IPS-18c (cell line): ENCODE data around the gene SEMA5A.
"Not testable (repeated sequence)": the region's sequence is repeated elsewhere in the genome, so short reads cannot be mapped to it uniquely, and the experiment has no call there.

Source experiments
- H3K4me3 ChIP-seq: 2 replicates; pipeline ENCODE4 v1.7.0; 2013; ENCODE audit warnings: low read depth, mild to moderate bottlenecking, low read length, moderate library complexity; ENCODE audit not compliant: insufficient read depth
- H3K9me3 ChIP-seq: one replicate; pipeline ENCODE4 v1.6.1; 2013; ENCODE audit warnings: mild to moderate bottlenecking, low read length, moderate library complexity; ENCODE audit not compliant: control insufficient read depth, insufficient read depth

SEMA5A gene

DNA sequence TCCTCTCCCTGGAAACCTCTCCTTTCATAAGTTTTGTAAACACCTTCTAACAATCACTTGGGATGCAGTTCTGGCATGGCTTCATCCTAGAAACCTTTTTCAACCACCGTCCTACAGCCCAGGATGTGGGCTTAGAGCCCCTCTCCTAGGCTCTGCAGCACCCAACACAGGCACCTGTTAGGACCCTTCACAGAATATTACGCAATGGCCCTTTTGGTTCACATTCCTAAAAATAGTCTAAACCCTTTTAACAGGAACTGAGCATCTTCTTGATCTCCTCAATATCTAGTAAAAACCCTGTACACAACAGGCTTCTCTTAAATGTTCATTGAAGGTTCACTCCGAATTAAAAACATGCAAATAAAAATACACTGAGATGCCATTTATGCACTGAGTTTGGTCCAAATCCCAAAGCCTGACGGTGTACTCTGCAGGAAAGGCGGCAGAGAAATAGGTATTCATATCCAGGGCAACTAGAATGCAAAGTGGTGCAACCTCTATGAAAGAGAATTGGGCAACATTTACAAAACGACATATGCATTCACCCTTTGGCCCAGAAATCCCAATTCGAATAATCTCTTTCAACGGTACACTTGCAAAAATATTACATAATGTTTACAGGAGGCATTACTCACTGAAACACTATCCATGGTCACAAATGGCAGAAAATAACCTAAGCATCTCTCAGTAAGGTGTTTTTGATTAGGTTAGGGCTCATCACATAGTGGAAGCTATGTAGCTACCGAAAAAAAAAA lies 169.3 kb downstream of the SEMA5A start:
- Histone ChIP-seq H3K9me3 (no peaks in the 10 kb centered on the region), H3K4me3 (no peak overlapping the region)

DNA sequence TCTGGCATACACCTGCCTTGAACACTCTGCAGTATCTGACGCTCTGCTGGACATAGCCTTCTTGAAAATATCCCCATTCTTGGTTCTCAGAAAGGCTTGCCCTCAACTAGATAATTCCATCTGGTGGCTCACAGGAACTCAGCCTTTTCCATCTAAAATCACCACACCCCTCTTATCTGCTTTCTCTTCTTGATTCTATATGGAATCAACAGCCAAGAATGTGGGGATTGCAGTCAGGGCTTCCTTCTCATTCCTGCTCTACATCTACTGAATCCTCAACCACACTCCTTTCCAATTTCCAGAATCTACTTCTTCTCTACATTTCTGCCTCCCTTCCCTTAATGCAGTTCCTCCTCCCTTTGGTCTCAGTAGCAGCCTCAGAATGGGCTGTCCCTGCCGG lies 170.1 kb downstream of the SEMA5A start:
- no peaks in the 10 kb centered on the region for H3K9me3 ChIP-seq
- H3K4me3 ChIP-seq, result no peak overlapping the region

GRCh38 chr5:9374025-9374424 lies 171.8 kb downstream of the SEMA5A start:
- H3K9me3 ChIP-seq, result no peaks in the 10 kb centered on the region
- no peak overlapping the region for H3K4me3 ChIP-seq

DNA sequence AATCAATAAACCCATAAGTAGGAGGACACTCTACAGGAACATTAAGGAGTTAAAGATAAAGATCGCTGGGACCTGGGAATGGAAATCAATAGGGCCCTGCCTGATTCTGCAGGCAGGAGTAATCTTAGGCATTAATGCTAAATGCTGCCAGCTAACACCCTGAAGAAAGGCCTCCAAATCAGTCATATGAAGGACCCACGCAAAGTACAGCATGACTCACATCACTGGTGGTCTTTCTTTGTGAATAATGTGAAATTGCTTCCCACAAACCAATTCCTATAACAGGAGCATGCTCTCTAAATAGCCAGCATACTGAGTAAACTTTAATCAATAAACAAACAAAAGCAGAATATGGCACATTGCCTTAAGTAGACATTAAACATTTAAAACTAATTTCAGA lies 172.3 kb downstream of the SEMA5A start:
- H3K4me3 ChIP-seq, result no peak overlapping the region
- no peaks in the 10 kb centered on the region for H3K9me3 ChIP-seq

GRCh38 chr5:9370256-9370655 lies 175.6 kb downstream of the SEMA5A start:
- Histone ChIP-seq H3K4me3 (no peak overlapping the region), H3K9me3 (no peaks in the 10 kb centered on the region)

DNA sequence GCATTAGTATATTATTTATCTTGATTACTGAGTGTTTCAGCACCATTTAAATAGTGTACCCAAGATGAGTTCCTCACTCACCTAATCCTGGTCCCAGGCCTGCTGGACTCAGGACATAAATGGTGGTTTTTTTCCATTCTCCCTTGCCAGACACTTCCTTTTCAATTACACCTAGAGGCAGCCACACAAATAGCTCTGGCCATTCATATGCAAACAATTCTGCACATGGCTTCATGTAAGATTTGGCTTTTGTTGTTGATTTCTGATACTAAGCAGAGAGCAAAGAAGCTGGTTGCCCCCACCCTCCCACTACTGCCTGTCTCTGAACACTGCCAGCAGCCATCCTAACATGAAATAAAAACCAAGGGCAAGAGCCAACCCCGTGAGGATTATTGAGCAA lies 180.4 kb downstream of the SEMA5A start:
- no peak overlapping the region for H3K4me3 ChIP-seq
- H3K9me3 ChIP-seq, result no peaks in the 10 kb centered on the region

DNA sequence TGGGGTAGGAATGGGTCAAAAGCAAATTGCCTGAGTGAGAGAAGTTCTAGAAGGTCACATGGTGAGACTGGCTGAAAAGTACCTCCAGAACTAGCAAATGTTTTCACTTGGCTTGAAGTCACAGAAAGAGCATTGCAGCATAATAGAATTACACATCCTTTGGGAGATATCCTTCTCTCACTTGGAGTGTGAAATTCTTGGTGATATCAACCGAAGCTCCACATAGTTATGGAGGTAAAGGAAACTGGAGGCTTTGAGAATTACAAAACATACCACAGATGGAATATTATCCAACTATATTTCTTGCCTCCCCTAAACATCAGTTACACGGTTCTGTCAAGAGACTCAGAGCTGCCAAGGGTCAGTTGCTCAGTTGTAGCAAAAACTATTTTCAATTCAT lies 182.4 kb downstream of the SEMA5A start:
- H3K4me3 ChIP-seq, result no peak overlapping the region
- no peaks in the 10 kb centered on the region for H3K9me3 ChIP-seq

DNA sequence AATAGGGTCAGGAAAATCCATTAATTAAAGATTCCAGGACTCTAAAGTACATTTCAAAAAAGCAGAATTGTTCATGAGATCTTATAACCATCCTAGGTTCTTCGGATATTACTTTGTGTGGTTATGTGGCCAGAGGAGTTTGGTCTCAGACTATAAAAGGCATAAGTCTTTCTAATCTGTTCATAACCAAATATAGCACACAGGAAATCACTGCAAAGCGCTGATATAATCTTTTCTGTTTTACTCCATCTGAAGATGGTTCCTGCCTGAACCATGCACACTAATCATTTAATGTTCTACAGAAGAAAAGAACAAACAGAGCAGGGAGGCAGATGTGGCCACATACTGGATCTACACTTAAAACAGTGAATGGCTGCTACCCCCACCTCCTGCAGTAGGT lies 182.8 kb downstream of the SEMA5A start:
- no peaks in the 10 kb centered on the region for H3K9me3 ChIP-seq
- no peak overlapping the region for H3K4me3 ChIP-seq

GRCh38 chr5:9362600-9362999 lies 183.3 kb downstream of the SEMA5A start:
- no peak overlapping the region for H3K4me3 ChIP-seq
- H3K9me3 ChIP-seq, result no peaks in the 10 kb centered on the region

DNA sequence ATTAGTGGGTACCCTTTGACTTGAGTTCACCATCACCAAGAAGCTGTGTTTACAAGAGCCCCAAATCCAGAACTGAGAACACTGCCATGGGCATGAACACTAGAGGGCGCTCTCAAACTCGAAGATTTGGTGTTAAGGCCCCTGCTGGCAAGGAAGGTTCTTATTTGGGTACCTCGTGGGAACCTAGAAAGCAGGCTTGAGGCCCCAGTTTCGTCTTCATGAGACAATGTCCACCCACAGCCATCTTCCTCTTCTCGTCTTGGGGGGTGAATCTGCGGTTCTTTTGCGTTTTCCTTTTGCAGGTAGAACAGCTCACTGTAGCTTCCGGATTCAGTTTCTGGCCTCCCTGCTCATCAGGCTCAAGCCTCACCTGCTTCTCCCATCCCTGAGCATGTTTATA lies 184.0 kb downstream of the SEMA5A start:
- H3K9me3 ChIP-seq, result no peaks in the 10 kb centered on the region
- H3K4me3 ChIP-seq, result no peak overlapping the region

DNA sequence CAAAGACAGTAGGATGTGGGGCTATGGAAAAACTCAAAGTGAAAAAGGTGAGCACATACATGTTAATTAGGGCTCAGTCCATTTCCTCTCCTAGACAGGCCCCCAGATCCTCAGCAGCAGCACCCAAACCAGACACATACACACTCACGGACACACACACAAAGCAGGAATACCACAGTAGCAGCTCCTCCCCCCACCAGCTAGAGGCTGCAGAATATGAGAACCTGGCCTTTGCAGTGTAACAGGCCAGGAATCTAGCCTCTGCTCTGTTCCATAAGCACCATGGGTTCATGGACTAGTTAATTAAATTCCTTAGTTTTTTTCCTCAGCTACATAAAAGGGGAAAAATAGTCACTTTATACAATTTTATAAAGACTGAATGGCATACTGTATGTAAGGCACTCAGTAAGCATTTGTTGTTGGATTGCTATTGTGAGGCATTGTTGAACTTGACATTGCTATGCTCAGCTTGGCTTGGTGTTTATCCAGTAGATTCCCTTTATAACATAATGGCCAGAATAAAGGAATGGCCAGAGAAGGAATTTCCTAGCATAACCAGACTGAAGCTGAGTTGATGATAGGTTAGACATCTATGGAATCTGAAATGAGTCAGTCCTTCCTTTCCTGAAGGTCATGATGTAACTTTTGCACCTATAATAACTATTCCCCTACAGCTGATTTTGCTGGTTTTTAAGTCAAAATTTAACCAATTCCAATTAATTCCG lies 186.8 kb downstream of the SEMA5A start:
- Histone ChIP-seq H3K9me3 (no peaks in the 10 kb centered on the region), H3K4me3 (no peak overlapping the region)

- Histone ChIP-seq H3K9me3 (no peaks in the 10 kb centered on the region), H3K4me3 (no peak overlapping the region)
Observed at GRCh38 chr5:9356351-9356825, 189.5 kb downstream of the SEMA5A start.

- H3K4me3 ChIP-seq, result no peak overlapping the region
- H3K9me3 ChIP-seq, result no peaks in the 10 kb centered on the region
Observed at GRCh38 chr5:9354336-9355081, 191.4 kb downstream of the SEMA5A start.

DNA sequence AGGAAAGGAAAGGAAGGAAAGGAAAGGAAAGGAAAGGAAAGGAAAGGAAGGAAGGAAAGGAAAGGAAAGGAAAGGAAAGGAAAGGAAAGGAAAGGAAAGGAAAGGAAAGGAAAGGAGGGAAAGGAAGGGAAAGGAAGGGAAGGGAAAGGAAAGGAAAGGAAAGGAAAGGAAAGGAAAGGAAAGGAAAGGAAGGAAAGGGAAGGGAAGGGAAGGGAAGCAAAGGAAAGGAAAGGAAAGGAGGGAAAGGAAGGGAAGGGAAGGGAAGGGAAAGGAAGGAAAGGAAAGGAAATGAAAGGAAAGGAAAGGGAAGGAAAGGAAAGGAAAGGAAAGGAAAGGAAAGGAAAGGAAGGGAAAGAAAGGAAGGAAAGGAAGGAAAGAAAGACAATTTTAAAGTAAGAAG lies 192.8 kb downstream of the SEMA5A start:
- not testable (repeated sequence) for H3K9me3 ChIP-seq, H3K4me3 ChIP-seq

- Histone ChIP-seq H3K4me3 (no peak overlapping the region), H3K9me3 (no peaks in the 10 kb centered on the region)
Observed at GRCh38 chr5:9351546-9351945, 194.3 kb downstream of the SEMA5A start.

DNA sequence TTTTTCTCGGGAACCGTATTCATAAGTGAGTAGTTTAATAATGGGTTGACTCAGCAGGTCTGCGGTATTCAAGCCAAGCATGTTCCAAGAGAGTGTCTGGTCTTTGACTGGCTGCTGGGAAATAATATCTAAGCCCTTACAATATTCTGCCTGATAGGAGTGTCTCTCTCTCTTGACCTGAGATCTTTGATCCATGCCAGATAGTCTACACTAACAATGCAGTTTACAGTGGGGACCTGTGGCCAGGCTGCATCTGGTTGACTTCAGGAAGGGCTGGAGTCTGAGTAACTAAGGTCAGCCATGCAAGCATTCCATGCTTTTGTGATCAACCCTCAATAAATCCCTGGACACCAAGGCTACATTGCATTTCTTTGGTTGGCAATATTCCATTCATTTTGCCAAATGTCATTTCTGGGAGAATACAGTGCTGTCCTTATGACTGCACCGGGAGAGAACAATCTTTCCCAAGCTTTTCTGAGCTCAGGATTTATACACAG lies 195.5 kb downstream of the SEMA5A start:
- Histone ChIP-seq H3K4me3 (no peak overlapping the region), H3K9me3 (no peaks in the 10 kb centered on the region)

DNA sequence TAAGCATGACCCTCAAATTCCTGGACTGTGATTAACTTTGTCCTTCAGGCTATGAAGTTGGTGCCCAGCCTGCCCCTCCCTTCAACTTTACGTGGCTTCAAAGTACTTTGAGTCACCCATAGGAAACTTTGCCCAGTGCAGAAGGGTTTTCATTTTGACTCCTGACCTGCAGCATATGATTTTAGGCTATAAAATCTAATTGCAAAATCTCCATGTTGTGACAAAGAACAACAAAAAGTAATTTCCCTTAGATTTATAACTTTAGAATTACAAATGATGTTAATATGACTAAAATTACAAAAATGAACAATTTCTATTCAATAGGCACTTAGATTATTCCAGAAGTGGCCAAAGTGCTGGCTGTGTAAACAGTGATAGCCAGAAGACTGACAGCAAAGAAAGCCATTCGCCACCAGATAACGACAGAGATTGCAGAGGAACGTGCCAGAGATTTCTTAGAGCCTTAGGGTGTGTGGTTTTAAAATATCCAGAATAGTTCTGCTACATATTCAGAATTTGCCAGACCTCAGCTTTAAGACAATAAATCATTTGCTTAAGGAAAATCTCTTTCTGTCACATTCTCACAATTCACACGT lies 197.4 kb downstream of the SEMA5A start:
- H3K4me3 ChIP-seq, result no peak overlapping the region

More for the DNA sequence above, 197.4 kb downstream of the SEMA5A start:
- H3K9me3 ChIP-seq, result no peaks in the 10 kb centered on the region
